GM20431 (cell line): ENCODE results near the gene EVC.

ENCODE experiments used
- in situ Hi-C: fragments of 300-500 bp; cut with MseI, MboI; formaldehyde crosslinking; loops from one replicate; pipeline ENCODE4 v1.15.0; 2020; ENCODE audit warnings: low sequenced_read_pairs; ENCODE audit not compliant: unreplicated experiment

EVC gene

GRCh38 chr4:5782829-5783476 lies 72.0 kb downstream of the EVC start:
- in situ Hi-C loops: no loop called here

- in situ Hi-C loops: no loop called here
Observed at GRCh38 chr4:5783486-5783885, 72.5 kb downstream of the EVC start.

- in situ Hi-C loops: no loop called here
Observed at GRCh38 chr4:5784021-5784420, 73.0 kb downstream of the EVC start.

GRCh38 chr4:5784960-5785611 lies 74.1 kb downstream of the EVC start:
- in situ Hi-C loops: no loop called here

DNA sequence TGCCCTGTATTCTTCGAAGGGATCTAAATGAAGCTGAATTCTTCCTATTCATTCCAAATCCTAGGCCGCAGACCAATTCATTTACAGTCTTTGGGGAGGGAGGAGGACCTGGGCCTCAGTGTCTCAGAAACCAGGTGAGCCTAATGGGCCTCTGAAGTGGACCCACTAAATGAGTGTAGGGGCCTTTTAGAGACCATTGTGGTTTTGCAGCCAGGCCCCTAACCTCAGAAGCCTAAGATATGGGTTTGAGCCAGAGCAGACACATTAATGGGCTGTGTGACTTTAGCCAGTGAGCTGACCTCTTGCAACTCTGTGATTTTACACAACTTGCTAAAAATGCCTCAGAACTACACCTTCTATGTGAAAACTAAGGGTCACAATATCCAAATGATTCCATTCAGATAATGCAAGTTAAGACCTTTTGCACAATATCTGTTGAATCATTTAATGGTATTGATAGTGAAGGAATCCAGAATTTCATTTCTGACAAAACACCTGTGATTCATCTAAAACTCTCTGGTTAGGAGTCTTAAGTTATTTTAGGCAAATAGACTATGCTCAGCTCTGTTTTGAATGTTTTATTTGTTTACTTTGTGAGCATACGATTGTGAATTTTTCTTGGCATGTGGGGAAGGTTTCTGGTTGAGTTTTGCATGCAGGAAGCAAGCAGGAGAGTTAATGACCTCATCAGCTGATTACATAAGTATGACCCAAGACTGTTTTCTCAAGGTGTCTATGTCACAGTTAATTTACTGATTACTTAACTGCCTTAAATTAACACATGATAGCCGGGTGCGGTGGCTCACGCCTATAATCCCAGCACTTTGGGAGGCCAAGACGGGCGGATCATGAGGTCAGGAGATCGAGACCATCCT lies 75.0 kb downstream of the EVC start:
- in situ Hi-C loops: no loop called here

DNA sequence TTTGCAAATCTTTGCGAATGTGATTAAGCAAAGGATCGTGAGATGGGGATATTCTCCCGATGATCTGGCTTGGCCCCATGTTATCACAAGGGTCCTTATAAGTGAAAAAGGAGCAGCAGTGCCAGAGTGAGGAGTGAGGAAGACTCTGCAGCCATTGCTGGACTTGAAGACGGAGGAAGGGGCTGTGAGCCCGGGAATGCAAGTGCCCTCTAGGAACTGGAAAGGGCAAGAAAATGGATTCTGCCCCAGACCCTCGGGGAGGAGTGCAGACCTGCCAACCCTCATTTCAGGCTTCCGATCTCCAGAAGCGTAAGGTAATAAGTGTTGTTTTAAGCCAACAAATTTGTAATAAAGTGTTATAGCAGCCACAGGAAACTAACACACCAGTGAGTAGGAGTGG lies 76.3 kb downstream of the EVC start:
- in situ Hi-C loops: no loop called here

- in situ Hi-C loops: no loop called here
Observed at GRCh38 chr4:5788144-5788543, 77.1 kb downstream of the EVC start.

DNA sequence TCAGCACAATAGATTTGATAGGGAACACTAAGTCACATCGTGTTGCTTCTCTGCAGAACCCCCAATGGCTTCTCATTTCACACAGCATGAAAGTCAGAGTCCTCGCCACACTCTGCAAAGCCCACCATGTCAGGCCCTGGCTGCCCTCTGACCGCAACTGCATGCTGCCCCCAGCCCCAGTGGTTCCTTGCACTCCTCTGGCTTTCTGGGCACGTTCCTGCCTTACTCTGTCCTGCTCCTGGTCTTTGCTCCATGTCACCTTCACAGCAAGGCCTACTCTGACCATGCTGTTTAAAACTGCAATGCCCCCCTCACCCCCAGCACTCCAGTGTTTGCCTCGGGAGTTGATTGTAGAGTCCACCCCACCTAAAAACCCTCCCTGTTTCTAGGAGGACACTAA lies 78.1 kb downstream of the EVC start:
- in situ Hi-C loops: no loop called here

GRCh38 chr4:5790546-5790857 lies 79.5 kb downstream of the EVC start:
- in situ Hi-C loops: no loop called here

- in situ Hi-C loops: no loop called here
Observed at GRCh38 chr4:5791654-5792053, 80.7 kb downstream of the EVC start.

DNA sequence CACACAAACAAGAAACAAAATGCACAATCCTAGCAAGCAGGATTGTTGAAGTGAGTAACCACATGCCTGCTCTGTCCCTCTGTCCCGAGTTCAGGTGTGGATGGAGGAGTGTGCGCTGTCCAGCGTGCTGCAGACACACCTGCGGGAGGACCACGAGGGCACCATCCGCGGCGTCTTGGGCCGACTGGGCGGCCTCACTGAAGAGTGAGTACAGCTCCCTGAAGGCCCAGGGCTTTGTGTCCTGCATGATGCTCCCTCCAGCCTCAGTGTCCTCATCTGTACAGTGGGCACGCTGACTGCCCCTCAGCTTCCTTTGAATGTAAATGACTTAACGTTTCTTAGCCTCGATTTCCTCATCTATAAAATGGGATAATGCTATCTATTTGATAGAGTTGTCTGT lies 82.5 kb downstream of the EVC start:
- in situ Hi-C loops: no loop called here

DNA sequence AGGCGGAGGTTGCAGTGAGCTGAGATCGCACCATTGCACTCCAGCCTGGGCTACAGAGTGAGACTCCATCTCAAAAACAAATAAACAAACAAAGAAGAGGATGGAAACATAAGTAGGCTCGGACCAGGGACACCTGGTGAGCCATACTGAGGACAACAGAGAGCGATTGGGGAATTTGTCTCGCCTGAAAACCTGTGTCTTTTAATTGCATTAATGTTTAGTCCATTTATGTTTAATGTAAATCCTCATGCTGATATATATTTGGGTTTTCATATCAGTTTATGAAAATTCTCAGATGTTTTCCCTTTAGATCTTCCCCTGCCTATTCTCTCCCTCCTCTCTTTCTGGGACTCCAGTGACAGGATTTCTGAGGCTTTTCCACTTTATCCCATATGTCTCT lies 84.6 kb downstream of the EVC start:
- in situ Hi-C loops: no loop called here

DNA sequence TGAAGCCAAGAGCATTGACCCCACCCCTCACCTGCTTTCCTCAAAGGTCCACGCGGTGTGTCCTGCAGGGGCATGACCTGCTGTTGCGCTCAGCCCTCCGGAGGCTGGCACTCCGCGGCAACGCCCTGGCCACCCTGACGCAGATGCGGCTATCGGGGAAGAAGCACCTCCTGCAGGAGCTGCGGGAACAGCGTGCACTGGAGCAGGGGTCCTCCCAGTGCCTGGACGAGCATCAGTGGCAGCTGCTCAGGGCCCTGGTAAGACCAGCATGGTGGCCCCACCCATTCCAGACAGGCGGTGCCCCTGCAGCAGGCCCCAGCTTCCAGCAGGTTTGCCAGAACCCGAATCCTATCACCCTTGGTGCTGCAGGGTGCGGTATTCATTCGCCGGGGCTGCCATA lies 86.0 kb downstream of the EVC start:
- in situ Hi-C loops: no loop called here

- in situ Hi-C loops: no loop called here
Observed at GRCh38 chr4:5797866-5798265, 86.9 kb downstream of the EVC start.

GRCh38 chr4:5798462-5798861 lies 87.5 kb downstream of the EVC start:
- in situ Hi-C loops: no loop called here

GRCh38 chr4:5798946-5799345 lies 87.9 kb downstream of the EVC start:
- in situ Hi-C loops: no loop called here

DNA sequence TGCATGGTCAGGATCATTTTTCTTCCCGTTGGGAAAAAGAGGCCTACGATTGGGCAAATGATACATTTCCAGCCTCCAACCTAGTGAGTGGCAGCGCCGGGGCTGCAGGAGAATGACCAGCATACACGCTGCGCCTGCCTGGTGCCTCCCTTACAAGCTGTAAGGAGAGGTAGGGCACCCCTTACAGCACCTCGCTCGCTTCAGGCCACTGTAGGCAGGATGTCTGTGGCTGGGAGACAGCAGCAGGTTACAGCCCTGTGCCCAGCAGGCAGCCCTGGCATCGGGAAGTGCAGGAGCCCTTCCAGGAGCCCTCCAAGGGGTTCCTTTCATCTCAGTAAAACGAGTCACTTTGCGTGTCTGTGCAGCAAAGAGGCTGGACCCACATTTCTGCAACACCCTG lies 88.4 kb downstream of the EVC start:
- in situ Hi-C loops: no loop called here

- in situ Hi-C loops: no loop called here
Observed at GRCh38 chr4:5800496-5800895, 89.5 kb downstream of the EVC start.

DNA sequence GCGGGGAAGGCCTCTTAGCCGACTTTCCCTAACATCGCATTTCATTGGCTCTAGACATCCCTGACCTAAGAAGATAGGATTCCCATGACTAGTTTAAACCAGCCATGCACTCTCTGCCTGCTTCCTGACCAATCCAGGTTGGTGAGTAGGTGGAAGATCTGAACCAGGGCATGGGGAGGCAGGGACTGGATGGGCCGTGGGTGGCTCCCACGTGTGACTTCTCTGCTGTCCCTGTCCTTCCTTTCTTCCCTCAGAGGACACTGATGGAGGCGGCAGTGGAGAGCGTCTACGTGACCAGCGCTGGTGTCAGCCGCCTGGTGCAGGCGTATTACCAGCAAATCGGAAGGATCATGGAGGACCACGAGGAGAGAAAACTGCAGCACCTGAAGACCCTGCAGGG lies 90.7 kb downstream of the EVC start:
- in situ Hi-C loops: no loop called here

DNA sequence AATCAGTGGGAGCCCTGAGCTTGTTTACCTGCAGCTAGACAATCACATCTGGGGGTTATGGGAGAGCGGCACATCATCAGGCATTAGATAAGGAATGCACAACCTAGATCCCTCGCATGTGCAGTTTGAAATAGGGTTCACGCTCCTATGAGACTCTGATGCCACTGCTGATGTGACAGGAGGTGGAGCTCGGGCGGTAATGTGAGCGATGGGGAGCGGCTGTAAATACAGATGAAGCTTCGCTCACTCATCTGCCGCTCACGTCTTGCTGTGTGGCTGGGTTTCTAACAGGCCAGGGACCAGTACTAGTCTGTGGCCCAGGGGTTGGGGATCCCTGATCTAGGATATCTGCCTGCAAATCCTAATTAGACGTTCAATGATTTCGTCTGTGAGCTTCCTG lies 91.6 kb downstream of the EVC start:
- in situ Hi-C loops: no loop called here

- in situ Hi-C loops: no loop called here
Observed at GRCh38 chr4:5804656-5805055, 93.7 kb downstream of the EVC start.
